ENCODE measurements around the gene MEIOB. TPM values are rescaled to one million over a fixed set of nuclear protein-coding genes. Genes with fewer than 3 reads are reported as not detected.
"Not testable (repeated sequence)": the region's sequence is repeated elsewhere in the genome, so short reads cannot be mapped to it uniquely, and the experiment has no call there.

MEIOB gene
- polyA plus RNA-seq, 2 of the 4 experiments (the other 2 are of a cell fraction), result 2.9 to 9.1 TPM

GRCh38 chr16:1807626-1808025, 64.3 kb downstream of the MEIOB start:
- POLR2A ChIA-PET, result no interaction called here
- FAIRE-seq (no peak), ATAC-seq (no peak)

GRCh38 chr16:1800701-1801100, 71.3 kb downstream of the MEIOB start:
- H3K27ac ChIP-seq, result no peak overlapping the region
- no peak for TF ChIP-seq MAX (IDR thresholded peaks at IDR 0.05)
- no peak for TF ChIP-seq GATA3 (IDR thresholded peaks at IDR 0.05; ENCODE audit: borderline replicate concordance)
- TF ChIP-seq NPAS2 (CRISPR knock-in tag; IDR thresholded peaks at IDR 0.05; ENCODE audit: borderline replicate concordance), result no peak
- TF ChIP-seq EHMT2 (IDR thresholded peaks at IDR 0.05; ENCODE audit: low read depth), result no peak
- TF ChIP-seq HES2 (IDR thresholded peaks at IDR 0.05), result no peak
- TF ChIP-seq HEYL (CRISPR knock-in tag; IDR thresholded peaks at IDR 0.05), result no peak
- no peak for TF ChIP-seq JUN (IDR thresholded peaks at IDR 0.05)
- no peak for TF ChIP-seq PBX3 (IDR thresholded peaks at IDR 0.05)
- no peak for TF ChIP-seq FOSL2 (IDR thresholded peaks at IDR 0.05)
- TF ChIP-seq FOSL2 (CRISPR knock-in tag; IDR thresholded peaks at IDR 0.05), result no peak
- no peak for TF ChIP-seq TP53 (CRISPR knock-in tag; IDR thresholded peaks at IDR 0.05)
- TF ChIP-seq PHF8 (IDR thresholded peaks at IDR 0.05; ENCODE audit: borderline replicate concordance, low read depth), result no peak
- no peak for TF ChIP-seq ATOH8 (CRISPR knock-in tag; IDR thresholded peaks at IDR 0.05; ENCODE audit: low read depth)
- TF ChIP-seq SMC3 (IDR thresholded peaks at IDR 0.05), result no peak
- TF ChIP-seq RARB (CRISPR knock-in tag; IDR thresholded peaks at IDR 0.05), result no peak
- no peak overlapping the region for H3K4me3 ChIP-seq
- DNase-seq (ENCODE audit: low read depth in 1 of 2, low spot score in 1 of 2) (no peak), ATAC-seq (no peak), FAIRE-seq (no peak)
- POLR2A ChIA-PET, result no interaction called here
- 84% methylated on average over 10 of the region's 10 CpGs for WGBS (ENCODE audit: missing lambda C conversion rate)
- peaks cover 21% of the 10 kb centered on the region; the same call in 2 of the 3 replicates for H3K9me3 ChIP-seq
- H3K4me1 ChIP-seq, result no peaks in the 10 kb centered on the region
- CTCF ChIA-PET, result interaction anchor here (1.0 to 2.1 kb wide), 2 partner anchors 12 to 40 kb away, joined by 3 to 15 read pairs; no protein-coding TSS in a partner anchor
- no peak overlapping the region for H3K4me2 ChIP-seq

More at GRCh38 chr16:1807626-1808025, 64.3 kb downstream of the MEIOB start:
- no peak for DNase-seq (ENCODE audit: low read depth in 1 of 2, low spot score in 1 of 2)
- 86% methylated on average over 9 of the region's 10 CpGs for WGBS (ENCODE audit: missing lambda C conversion rate)
- H3K27ac ChIP-seq, result no peak overlapping the region
- TF ChIP-seq HOXB13 (CRISPR knock-in tag; IDR thresholded peaks at IDR 0.05; ENCODE audit: low read depth), result no peak
- TF ChIP-seq E2F6 (IDR thresholded peaks at IDR 0.05; ENCODE audit: borderline replicate concordance, low read depth), result no peak
- TF ChIP-seq CTCF (IDR thresholded peaks at IDR 0.05), result no peak
- TF ChIP-seq ELK1 (IDR thresholded peaks at IDR 0.05; ENCODE audit: low read depth, low read length), result no peak
- no peak for TF ChIP-seq MAZ (IDR thresholded peaks at IDR 0.05; ENCODE audit: borderline replicate concordance, low read depth, low read length)
- TF ChIP-seq NR3C1 (IDR thresholded peaks at IDR 0.05), result no peak
- TF ChIP-seq EHMT2 (IDR thresholded peaks at IDR 0.05; ENCODE audit: low read depth), result no peak
- no peak overlapping the region for H3K4me3 ChIP-seq
- no peak overlapping the region for H3K4me2 ChIP-seq
- H3K9me3 ChIP-seq, result no peaks in the 10 kb centered on the region
- CTCF ChIA-PET, result interaction anchor here (1.6 kb wide), 1 partner anchor 20 kb away, joined by 4 read pairs; the partner anchor contains the start of genes FAHD1 and HAGH
- peaks cover 4% of the 10 kb centered on the region; the same call in 1 of the 3 replicates for H3K4me1 ChIP-seq

- POLR2A ChIA-PET; H3K27ac ChIP-seq; DNase-seq (ENCODE audit: low read depth in 1 of 2, low spot score in 1 of 2); ATAC-seq; H3K4me1 ChIP-seq; H3K4me2 ChIP-seq; FAIRE-seq; H3K4me3 ChIP-seq: not testable (repeated sequence)
- peaks cover 21% of the 10 kb centered on the region; the same call in 2 of the 3 replicates for H3K9me3 ChIP-seq
- CTCF ChIA-PET, result interaction anchor here (0.6 kb wide), 1 partner anchor 362 kb away, joined by 3 read pairs; no protein-coding TSS in a partner anchor
- WGBS (ENCODE audit: missing lambda C conversion rate), result 60% methylated on average over 5 of the region's 5 CpGs
These were observed 72.7 kb downstream of the MEIOB start for GRCh38 chr16:1799263-1799662.
